NCI-H748 (cell line): Measurements from ENCODE around the gene CDH4.

Experiments used
- DNase-seq: peaks from one replicate; lab custom pipeline; 2025; ENCODE audit not compliant: unreplicated experiment; lab: John Stamatoyannopoulos, UW

Gene CDH4

DNA sequence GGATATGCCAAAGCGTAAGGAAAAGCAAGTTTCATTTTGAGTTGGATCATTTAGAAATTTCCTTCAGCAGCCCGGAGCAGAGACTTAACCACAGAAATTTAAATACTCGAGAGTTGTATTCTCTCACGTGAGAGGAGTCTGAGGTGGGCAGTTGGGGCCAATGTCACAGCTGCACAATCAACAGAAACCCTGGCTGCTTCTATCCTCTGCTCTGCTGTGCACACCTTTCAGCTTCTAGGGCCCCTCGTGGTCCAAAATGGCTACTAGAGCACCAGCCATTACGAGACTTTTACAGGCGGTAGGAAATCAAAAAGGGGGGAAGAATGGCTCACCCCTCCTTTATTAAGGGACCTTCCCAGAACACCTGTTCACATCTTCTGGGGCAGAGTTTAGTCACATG is 659.8 kb downstream of the CDH4 start:
- no peak for DNase-seq

DNA sequence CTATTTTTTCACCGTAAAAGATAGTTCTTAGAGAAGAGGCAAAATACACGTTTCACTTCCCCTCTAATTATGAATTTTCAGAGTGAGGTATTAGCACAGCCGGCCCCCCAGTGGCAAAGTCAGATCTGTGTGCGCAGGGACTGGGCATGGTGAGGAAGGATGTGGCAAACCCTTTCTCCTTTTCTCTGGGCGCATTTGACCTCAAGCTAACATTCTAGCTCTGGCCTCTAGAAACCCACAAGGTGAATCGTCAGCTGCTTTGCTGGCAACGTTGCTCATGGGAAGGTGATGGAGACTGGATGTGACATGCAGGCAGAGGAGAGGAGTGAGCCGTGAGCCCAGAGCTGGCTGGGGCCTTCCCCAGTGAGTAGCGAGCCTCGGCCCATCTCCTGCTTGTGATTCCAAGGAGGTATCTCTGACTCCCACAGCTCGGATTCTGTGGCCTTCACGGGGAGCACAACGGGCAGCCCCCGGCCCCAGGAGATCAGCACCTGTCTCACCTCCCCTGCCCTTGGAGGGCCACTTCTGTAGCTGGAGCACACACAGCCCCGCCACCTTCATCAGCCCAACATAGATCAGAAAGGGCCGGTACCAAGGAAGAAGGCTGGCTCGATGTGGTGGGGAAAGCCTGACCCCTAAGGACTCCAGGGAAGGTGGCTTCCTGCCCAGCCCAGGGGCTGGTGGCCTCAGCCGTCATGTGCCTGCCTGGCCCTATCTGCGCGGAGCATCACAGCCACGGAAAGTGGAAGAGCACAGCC is 660.8 kb downstream of the CDH4 start:
- no peak for DNase-seq

DNA sequence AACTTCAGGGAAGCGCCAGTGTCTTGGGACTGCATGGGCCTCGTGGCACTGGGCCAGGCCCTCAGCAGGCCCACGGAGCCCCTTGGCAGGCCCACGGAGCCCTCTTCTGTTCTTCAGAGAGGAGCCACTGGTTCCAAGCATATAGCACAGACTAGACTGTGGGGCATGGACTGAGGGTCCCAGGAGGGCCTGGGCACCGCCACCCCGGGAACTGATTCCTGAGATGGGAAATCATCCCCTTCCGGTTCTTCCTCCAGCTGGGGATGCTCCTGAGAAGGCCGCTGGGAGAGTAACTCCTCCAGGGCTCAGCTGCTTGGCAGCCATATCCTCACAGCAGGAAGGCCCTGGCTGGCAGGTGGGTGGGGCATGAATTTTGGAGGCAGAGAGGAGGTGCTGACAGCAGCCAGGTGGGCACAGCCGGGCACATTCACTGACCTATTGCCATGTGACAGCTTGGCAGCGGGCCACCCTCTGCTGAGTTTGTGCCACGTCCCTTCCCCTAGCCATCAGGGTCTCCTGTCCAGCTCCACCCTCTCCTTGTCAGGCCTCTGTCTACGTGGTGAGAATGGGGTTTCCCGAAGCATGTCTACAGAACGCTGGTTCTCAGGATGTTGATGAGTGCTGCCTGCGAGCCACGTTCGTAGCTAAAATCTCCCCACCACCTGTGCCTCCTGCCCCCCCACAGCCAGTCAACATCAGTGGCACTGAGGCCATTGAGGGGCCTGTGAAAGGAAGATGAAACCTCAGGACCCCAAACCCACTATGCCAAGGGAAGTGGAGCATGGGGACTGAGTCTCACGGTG is 661.6 kb downstream of the CDH4 start:
- no peak for DNase-seq

DNA sequence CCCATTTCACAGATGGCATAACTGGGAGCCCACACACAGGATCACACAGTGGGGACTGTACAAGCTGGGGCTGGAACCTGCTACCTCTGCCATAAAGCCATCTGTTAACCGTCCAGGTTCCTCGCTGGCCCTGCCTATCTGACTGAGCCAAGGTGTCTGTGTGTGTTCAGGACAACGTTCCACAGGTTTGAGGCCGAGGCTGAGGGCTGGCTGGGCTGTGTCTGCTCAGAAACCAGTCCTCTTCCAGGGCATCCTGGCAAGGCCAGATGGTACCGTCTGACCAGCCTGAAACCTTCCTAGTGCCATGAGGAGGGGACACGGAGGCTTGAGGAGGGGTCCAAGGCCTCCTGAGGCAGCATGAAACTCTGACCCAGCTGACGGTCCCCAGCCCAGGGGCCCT is 663.0 kb downstream of the CDH4 start:
- DNase-seq: no peak

DNA sequence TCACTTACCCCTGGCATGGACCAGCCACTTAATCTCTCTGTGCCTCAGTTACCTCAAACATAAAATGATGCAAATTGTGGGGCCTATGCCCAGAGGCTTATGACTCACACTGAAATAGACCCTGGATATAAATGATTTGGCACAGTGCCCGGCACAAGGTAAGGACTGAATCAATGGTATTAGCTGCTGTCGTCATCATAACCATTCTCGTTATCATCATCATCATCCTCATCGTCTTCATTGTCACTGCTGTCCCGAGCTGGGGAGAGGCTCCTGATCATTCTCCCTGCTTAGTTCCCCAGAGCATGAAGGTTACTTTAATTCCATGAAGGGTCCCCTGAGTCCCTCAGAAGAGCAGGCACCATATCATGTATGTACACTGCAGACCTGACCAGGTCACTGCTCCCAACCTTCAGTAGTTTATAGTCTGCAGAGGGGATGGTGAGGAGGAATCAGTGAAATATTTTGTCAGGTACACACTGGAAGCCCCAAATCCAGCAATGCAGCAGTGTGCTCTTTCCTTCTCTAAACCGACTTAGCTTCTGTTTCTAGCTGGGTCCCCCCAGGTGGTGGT is 664.3 kb downstream of the CDH4 start:
- no peak for DNase-seq

DNA sequence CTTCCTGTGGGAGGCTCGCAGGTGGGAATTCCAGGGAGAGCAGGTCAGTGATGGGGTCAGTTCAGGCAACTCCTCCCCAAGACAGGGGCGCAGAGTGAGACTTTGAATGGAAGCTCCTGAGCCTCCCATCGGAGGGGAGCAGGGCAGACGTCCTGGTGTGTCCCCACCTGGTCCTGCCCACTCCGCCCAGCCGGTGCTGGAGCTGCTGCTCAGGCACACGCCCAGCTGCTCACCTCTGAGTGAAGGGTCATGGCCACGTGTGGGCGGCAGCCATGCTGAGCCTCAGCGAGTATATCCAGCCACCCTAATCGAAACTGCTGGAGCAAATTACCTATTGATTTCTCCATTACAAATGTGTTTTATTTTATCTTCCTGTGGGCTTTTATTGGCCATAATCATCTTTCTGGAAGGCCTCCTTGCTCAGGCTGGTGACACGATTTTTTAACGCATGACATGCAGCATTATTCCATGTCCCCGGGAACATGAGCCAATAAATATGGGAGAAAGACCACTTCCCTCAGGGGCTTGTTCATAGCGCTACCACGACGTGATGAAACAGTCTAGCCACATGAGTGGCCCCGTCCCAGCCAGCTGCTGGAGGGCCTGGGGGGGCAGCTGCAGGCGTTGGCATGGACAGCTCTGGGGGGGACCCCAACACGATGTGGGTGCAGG is 665.5 kb downstream of the CDH4 start:
- no peak for DNase-seq

DNA sequence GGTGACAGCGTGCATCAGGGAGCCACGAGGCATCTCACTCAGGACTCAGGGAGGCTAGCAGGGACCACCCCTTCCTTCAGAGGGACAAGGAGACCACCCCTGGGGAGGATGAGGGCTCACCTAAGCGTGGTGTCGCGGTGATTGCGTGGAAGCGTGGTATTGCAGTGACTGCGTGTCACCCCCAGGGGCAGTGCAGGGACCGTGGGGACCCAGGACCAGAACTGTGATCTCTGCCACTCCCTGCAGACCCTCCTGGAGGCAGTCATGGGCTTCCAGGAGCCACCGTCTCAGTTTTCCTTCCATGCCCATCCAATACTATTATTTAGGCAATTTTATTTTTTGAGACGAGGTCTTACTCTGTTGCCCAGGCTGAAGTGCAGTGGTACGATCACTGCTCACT is 666.5 kb downstream of the CDH4 start:
- DNase-seq: no peak

DNA sequence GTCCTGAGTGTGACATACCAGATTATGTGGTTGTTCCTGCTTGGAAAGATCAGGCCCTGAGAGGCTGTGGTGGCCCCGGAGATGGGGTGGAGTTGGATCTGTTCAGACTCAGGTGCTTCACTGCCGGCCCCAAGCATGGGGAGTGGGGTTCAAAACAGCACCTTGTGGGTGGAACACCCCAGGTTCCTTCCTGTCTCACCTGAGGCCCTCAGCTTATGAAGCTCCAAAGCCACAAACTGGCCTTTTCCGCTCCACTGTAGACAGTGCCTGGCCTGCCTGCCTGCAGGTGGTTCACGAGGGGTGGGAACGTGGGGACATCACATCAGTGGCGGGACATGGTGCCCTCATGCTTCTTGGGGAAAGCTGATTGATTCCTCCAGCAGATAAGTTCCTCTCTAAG is 667.2 kb downstream of the CDH4 start:
- DNase-seq: no peak

DNA sequence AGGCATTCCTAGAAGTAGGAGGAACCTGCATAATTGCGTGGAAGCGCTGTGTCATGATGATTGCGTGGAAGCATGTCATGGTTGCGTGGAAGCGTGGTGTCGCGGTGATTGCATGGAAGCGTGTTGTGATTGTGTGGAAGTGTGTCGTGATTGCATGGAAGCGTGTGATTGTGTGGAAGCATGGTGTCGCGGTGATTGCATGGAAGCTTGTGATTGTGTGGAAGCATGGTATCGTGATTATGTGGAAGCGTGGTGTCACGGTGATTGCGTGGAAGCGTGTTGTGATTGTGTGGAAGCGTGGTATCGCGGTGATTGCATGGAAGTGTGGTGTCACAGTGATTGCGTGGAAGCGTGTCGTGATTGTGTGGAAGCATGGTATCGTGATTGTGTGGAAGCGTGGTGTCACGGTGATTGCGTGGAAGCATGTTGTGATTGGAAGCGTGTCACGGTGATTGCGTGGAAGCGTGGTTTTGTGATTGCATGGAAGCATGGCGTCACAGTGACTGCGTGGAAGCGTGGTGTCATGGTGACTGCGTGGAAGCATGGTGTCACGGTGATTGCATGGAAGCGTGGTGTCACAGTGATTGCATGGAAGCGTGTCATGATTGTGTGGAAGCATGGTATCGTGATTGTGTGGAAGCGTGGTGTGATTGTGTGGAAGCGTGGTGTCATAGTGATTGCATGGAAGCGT is 667.8 kb downstream of the CDH4 start:
- no peak for DNase-seq

DNA sequence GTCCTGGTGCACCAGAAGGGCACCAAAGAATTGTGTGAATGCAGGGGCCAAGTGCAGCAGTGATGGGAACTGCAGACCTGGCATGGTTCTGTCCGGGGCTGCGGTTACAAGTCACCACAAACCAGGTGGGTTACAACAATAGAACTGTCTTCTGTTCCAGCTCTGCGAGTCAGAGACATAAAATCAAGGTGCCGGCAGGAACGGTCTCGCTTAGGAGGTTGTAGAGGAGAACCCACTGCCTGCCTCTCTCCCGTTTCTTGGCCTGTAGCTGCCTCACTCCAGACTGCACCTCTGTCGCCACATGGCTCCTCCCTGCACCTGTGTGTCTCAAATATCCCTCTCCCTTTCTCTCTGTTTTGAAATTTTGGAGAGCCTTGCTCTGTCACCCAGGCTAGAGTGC is 670.4 kb downstream of the CDH4 start:
- no peak for DNase-seq

DNA sequence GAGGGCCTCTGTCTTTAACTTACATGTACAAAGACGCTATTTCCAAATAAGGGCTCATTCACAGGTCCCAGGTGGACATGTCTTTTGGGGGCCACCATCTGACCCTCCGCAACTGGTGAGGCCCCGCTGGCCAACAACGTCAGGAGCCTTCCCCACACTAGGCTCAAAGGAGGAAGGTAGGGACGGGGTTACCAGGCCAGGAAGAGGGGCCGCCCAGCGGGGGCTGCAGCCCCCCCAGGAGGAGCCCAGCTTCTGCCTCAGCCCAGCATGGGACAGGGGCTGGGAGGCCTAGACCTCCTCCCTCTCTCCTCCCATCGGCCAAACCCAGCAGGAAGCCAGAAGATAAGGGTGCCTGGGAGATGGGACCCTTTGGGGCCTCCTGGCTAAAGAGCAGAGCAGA is 670.9 kb downstream of the CDH4 start:
- DNase-seq: no peak

DNA sequence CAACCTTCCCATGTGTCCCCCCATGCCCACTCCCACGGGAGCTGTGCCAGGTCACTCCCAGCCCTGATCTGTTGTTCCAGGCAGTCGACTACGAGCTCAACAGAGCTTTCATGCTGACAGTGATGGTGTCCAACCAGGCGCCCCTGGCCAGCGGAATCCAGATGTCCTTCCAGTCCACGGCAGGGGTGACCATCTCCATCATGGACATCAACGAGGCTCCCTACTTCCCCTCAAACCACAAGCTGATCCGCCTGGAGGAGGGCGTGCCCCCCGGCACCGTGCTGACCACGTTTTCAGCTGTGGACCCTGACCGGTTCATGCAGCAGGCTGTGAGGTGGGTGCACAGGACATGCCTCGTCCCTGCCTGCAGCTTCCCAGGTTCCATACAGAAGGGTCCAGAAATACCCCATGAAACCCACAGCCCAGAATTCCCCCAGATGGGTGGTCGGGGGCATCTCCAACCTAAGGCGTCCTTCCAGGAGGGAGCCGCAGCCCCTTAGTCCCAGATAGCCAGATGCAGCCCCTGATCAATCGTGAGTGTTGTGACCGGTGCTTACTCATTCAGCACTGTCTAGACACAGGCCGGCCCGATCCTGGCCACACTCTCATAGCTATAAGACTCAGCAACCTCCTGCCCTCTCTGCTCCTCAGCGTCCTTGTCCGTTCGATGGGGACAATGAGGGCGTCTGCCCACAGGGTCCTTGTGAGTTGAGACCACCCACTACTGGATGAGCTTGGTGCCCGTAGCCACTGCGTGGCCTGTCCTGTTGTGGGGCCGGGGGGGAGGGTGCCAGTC is 671.5 kb downstream of the CDH4 start:
- no peak for DNase-seq

DNA sequence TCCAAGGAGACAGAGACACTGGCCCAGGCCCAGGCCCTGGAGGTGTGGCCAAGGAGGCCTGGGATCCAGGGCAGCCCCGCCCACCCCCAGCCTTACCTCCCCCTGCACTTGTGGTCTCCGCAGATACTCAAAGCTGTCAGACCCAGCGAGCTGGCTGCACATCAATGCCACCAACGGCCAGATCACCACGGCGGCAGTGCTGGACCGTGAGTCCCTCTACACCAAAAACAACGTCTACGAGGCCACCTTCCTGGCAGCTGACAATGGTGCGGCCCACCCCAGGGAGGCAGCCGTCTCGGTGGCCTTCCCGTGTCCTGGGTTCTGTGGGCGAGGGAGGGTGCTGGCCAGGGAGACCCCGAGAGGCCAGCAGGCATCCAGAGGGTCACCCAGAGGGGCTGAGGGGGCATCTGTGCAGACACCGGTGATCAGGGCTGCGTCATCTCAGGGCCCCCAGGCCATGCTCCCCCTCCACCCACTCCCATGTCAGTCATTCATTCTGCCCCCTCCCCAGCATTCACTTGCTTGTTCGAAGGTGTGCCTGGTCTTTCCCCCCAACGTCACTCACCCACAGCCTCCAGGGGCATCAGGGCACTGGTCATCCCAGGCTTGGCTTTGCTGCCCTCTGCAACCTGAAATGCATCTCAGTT is 672.3 kb downstream of the CDH4 start:
- DNase-seq: no peak

DNA sequence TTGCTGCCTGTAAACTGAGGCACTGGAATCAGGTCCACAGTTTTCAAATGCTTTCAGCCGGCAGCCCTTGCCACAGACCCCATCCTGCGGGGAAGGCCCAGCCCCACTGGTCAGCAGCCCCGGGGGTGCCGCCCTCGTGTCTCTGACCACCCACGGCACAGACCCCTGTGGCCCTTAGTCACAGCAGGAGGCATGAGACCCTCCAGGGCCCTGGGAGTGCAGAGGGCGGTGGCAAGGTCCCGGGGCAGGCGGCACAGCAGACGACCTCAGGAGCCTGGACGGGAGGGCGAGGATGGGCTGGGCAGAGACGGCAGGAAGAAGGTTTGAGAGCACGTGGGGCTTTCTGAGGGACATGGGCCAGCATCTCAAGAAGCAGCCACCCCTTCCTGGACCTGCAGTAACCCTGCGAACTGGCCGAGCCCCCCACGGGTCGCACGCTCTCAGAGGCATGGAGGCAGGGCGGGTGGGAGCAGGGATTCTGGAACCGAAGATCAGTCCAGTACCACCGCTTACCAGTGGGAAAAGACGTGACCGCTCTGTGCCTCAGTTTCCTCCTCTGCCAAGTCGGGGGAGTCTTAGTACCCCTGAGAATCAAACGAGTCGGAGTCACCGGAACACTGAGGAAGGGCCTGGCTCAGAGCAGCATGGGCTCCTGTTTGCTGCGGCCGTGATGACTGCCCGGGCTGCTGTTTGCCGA is 672.9 kb downstream of the CDH4 start:
- no peak for DNase-seq

DNA sequence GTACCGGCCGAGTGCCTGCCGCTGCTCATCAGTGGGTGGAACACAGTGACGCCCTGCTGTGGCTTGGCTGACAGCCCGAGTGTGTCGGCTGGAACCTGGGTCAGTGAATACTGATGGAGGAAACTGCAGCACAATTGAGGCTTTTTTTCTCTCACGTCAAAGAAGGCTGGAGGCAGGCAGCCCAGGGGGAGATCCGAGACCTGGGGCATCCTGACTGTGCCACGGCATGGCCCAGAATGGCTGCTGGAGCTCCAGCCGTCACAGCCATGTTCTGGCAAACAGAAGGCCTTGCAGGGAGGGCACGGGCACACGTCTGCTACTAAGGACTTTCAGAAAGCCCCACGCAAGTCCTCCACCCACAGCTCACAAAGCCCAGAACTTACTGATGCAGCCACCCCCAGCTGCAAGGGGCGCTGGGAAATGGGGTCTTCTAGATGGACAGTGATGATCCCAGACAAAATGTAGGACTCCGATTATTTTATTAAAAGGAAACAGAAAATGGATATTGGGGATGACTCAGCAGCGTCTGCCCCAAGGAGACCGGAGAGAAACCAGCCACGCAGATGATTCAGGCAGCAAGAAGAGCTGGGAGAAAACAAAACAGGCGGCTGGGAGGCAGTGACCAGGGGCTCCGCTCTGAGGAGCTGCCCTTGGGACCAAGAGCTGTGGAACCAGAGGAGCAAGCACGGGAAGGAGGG is 673.6 kb downstream of the CDH4 start:
- peak; percentile 79 for DNase-seq

DNA sequence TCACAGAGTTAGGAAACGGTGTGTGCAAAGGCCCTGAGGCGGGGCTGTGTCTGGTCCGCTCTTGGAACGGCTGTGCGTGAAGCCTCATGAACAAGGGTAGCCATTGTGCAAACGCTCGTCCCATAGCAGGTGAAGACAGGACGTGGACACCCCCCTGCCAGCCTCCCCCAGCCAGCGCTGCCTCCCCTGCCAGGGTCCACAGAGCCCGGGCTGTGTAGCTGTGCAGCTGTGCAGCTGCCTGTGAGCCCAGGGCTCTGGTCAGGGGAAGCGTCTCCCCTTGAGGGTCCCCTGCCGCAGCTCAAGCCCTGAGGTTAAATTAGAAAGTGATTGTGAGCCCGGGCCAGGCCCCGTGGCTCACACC is 674.2 kb downstream of the CDH4 start:
- DNase-seq: no peak

DNA sequence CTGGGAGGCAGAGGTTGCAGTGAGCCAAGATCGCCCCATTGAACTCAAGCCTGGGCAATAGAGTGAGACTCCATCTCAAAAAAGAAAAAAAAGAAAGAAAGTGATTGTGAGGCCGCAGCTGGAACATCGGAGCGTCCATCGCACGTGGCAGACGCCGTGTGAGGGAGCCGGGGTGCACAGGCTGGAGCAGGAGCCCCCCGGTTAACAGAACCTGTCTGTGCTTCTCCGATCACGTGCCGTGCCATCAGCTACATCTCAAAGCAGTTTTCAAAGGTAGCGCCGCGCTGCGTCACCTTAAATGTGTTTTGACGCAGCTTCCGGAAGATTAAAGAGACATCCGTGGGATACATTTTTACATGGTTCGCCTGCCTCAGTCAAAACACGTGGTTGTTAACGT is 674.7 kb downstream of the CDH4 start:
- no peak for DNase-seq

DNA sequence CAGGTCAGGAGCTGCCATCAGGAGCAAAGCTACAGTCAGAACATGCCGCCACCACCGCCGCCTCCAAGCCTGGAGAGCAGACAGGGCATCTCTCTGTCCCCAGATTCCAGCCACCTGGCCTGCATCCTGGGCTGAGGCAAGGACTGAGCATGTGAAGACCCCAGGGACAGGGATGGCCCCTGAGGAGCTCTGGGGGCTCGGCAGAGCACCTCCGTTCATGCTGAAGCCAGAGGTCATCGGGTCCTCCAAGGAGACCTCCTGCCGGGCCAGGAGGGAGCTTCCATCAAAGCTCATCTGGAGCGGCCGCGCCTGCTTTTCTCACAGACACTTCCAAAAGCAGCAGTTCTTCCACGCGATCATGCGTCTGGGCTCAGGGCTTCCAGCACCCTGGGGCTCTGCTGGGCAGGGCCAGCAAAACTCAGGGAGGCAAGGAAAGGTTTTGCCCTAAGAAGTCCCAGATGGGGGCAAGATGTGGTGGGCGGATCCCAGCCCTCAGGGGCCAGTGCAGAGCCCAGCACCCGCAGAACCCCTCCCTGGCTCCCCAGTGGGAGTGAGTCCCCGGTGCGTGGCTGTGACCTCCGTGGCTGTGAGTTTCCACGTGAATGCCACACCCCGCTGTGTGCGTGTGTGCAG is 675.2 kb downstream of the CDH4 start:
- no peak for DNase-seq
